NCI-H2107 treated with DMSO at 0.1 percent for 48 hours (cell line): ENCODE results near the gene RGL1.
"Not testable (repeated sequence)": the region's sequence is repeated elsewhere in the genome, so short reads cannot be mapped to it uniquely, and the experiment has no call there.

Source experiments
- DNase-seq: peaks from one replicate; lab custom pipeline; 2025; ENCODE audit not compliant: unreplicated experiment; lab: John Stamatoyannopoulos, UW

The RGL1 gene

GRCh38 chr1:183804916-183805841 lies at the start of gene RGL1:
Gene RGL1, plus strand, starts transcription at chr1:183805120. Its CDS starts 178 bp downstream, at chr1:183805298.
- peak; percentile 15 for DNase-seq

DNA sequence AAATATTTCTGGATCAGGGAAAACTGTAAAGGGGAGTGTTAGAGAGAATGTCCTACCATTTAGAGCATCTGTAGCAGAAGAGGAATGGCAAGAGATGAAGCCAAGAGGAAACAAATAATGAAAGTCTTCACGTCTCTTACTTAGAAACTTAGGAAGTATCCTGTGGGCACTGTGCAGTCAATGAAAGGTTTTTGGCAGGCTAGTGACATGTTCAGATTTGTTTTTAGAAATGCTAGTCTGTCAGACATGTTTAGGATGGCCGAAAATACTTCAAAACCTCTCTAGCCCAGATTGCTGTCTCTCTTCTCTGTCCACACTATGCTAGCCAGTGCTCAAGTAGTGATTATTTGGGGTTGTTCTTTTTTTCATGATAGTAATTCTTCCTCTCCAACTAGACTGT lies 48.6 kb upstream of the RGL1 start:
- no peak for DNase-seq

GRCh38 chr1:183757061-183757460 lies 47.9 kb upstream of the RGL1 start:
- no peak for DNase-seq

DNA sequence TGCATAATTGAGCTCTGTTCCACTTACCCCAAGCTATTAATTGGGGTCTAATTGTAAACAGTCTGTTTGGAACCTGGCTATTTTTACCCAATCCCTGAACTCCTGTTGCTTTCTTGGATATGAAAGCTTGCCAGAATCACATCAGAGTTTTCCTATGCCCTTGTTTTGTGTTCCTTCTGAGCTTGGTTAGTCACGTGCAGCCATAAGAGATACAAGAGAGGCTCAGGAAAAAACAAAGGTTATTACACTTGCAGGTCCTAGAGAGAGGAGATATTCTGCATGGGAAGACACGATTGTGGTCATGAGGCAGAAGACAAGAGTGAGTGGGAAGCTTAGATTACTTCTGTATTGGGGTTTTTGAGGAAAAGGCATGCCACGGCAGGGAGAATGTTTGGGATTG lies 46.0 kb upstream of the RGL1 start:
- no peak for DNase-seq

DNA sequence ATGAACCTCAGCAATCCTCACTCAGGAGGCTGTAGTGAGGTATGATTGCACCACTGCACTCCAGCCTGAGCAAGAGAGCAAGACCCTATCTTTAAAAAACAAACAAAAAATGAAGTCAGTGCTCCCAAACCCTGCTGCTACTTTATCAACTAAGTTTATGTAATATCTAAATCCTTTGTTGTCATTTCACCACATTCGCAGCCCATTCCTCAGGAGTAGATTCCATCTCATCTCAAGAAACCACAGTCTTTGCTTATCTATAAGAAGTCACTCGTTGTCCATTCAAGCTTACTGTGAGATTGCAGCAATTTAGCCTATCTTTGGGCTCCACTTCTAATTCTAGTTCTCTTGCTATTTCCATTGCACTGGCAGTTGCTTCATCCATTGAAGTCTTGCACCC lies 44.3 kb upstream of the RGL1 start:
- no peak for DNase-seq

- no peak for DNase-seq
Measured at GRCh38 chr1:183761871-183762270, 43.0 kb upstream of the RGL1 start.

DNA sequence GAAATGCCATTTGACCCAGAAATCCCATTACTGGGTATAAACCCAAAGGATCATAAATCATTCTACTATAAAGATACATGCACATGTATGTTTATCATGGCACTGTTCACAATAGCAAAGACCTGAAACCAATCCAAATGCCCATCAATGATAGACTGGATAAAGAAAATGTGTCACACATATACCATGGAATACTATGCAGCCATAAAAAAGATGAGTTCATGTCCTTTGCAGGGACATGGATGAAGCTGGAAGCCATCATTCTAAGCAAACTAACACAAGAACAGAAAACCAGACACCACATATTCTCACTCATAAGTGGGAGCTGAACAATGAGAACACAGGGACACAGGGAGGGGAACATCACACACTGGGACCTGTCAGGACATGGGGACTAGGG lies 42.1 kb upstream of the RGL1 start:
- not testable (repeated sequence) for DNase-seq

- DNase-seq: no peak
Measured at GRCh38 chr1:183764981-183765380, 39.9 kb upstream of the RGL1 start.

DNA sequence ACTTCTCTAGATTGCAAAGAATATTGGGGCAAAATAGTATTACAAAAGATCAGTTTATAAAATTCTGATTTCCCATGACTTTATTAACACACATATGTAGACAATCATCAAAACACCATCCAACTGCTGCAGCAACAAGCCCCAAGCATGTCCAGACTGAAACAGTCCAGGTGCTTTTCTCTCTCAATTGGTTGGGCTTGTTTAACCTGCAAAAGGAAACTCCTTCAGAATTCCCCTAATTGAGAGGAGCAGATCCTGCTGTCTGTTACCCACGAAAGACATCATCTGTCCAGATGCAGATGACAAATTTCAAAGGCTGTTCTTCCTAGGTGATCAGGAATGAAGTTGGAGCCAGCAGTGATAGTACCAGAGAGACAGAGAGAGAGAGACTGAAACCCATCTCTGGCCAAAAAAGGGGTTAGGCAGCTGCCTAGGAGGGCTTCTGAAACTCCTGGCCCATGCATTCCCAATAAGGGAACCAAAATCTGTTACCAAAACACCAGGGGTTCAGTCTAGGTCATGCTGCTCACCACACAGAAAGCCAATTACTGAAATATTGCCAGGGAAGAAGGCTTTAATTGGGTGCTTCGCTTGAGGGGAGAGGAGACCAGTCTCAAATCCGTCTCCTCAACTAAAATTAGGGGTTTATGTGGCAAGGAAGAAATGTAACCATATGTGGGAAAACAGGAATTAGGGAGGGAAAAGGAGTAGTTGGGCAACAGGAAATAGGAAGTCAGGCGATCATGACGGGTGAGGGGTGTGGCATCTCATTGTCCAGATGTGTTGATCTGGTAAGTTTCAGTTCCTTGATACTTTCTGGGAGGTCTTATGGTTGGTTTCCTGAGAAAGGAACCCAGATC lies 34.7 kb upstream of the RGL1 start:
- DNase-seq: no peak

DNA sequence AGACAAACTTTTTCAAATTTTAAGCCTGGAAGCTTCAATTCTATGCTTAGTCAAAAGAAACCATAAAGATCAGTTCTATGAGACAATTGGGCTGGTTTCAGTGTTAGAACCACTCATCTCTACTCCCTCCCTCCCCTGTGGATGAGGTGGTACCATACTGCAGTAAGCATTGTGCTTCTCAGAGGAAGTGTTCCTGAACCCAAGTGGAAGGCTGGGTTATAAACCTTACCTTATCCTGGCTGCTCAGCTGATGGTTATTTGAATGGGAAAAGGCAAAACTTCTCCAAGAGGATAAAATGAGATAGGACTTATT lies 34.1 kb upstream of the RGL1 start:
- DNase-seq: no peak

- no peak for DNase-seq
Measured at GRCh38 chr1:183773482-183774274, 31.2 kb upstream of the RGL1 start.

GRCh38 chr1:183774938-183775337 lies 30.0 kb upstream of the RGL1 start:
- DNase-seq: no peak

DNA sequence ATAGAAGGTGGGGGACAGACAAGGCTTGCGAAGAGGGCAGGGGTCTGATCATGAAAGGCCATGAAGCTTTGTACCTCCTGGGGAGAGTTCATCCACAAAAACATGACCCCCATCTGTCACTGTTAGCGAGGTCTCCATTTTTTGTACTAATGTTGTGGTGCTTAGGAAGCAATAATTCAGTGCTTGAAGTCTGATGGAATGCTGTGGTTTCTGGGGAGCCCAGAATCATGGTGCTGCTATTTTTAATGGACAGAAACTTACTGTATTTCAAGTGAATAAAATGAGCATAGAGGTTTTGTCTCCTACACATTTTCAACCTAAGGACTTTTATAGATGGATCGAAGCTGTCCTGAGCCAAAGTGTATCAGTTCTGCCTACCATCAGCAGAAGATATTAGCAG lies 28.2 kb upstream of the RGL1 start:
- DNase-seq: no peak

DNA sequence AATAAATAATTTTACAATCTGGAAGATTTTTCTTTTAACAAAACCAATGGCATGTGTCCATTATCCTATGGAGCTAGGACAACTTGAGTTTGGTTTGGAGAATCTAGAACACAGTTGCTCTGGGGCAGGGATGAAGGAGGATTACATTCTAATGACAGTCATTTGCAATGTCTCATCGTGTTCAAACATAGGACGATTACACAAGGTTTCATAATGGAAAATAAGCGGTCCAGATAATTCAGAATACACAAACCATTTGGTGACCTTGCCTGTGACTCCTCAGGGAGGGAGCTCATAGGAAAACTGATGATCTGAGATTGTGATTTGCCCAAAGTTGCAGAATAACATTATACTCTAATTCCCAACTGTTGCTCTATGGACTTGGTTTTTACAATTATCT lies 27.6 kb upstream of the RGL1 start:
- DNase-seq: no peak

- DNase-seq: no peak
Measured at GRCh38 chr1:183778045-183778444, 26.9 kb upstream of the RGL1 start.

DNA sequence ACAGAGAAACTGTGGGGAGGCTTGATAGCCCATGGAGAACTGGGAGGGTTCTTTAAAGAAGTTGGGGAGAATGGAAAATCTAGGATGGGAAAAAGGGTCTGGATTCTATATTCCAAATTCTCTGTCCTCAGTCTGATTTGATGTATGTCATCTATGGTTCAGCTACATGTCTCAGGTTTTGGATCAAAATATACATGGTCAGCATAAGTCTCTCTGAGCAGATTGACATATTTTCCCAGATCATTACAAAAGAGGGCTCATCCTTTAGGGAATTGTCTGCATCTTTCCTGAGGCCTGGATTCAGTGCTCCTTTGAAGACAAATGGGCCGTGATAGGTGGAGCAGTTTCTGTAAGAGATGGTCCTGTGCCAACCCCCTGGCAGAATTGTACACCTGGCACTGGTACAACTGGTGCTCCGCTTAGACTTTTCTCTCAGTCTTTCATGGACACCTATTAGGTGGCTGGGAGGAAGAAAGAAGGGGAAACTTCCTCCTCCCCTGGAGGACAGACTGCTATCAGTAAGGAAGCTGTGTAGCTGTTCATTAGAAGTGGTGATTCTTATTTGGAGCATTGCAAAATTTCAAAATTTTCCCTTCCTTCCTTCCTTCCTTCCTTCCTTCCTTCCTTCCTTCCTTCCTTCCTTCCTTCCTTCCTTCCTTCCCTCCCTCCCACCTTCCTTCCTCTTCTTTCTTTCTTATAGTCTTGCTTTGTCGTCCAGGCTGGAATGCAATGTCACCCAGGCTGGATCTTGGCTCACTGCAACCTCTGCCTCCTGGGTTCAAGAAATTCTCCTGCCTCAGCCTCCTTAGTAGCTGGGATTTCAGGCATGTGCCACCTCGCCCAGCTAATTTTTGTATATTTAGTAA lies 26.1 kb upstream of the RGL1 start:
- no peak for DNase-seq

- DNase-seq: no peak
Measured at GRCh38 chr1:183780159-183780558, 24.8 kb upstream of the RGL1 start.

DNA sequence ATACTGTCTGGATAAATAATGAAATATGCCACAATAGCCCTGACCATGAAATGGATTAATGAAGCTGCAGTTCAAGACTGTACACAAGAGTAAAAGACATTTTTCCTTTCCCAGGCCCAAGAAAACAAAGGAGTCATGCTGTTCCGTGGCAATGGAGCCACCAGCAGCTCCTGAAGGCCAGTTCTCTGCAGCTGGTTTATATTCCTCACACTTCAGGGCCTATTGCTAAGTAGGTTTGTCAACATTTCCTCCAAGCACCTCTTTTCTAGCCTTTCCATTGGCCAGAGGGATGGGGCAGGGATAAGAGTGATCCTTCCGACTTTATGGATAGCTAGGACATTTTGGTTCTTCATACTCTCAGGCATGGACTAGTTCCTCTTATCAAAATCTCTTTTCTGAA lies 24.2 kb upstream of the RGL1 start:
- peak; percentile 20 for DNase-seq

GRCh38 chr1:183783342-183783741 lies 21.6 kb upstream of the RGL1 start:
- no peak for DNase-seq
